GM12878 (cell line): ENCODE measurements around the gene EVI2B. TPM values are rescaled to one million over a fixed set of nuclear protein-coding genes. Genes with fewer than 3 reads are reported as not detected.
A peak's percentile ranks its signal among the peaks of the same experiment; 100 is the strongest.

ENCODE experiments used
- ATAC-seq: fragments of 200-7000 bp; cut with Tn5 transposase; 3 replicates; pipeline ENCODE4 v1.9.1; 2020; ENCODE audit warnings: mild to moderate bottlenecking, moderate library complexity
- BruUV-seq: library from RNA; stranded (reverse); fragments of 400-500 nt; replicated peaks from 2 replicates; lab custom pipeline; 2021; lab: Mats Ljungman, UMichigan
- CTCF ChIA-PET: fragments of 300-600 bp; sonication (Branson Sonifier 250); formaldehyde crosslinking; extraction: SDS; loops from one replicate; lab custom pipeline; 2021; ENCODE audit warnings: inconsistent platforms; lab: Yijun Ruan, JAX
- POLR2A ChIA-PET: fragments of 350-600 bp; formaldehyde crosslinking; extraction: SDS; loops from one replicate; lab custom pipeline; 2021; ENCODE audit warnings: inconsistent platforms; lab: Charles Lee
- RAD21 ChIA-PET: fragments of 300-600 bp; sonication (Branson Sonifier 250); formaldehyde crosslinking; loops from one replicate; lab custom pipeline; 2023; ENCODE audit warnings: antibody characterized with exemption; ENCODE audit not compliant: unreplicated experiment; lab: Charles Lee
- SMC1A ChIA-PET: fragments of 300-600 bp; sonication (Branson Sonifier 250); formaldehyde crosslinking; loops from one replicate; lab custom pipeline; 2023; ENCODE audit not compliant: unreplicated experiment, uncharacterized antibody; lab: Charles Lee
- DNase-seq: peaks from one replicate; pipeline ENCODE4 v3.0.0-alpha.2; 2011; ENCODE audit warnings: low read depth, low spot score
- FAIRE-seq: peaks from 3 replicates; lab custom pipeline; 2011; peaks lifted over from hg19 to GRCh38; lab: Jason Lieb, UNC
- H2AFZ ChIP-seq: 2 replicates; pipeline ENCODE4 v1.6.0; 2011; ENCODE audit warnings: low read depth, low read length, control low read depth; ENCODE audit not compliant: control insufficient read depth
- H3K27ac ChIP-seq: 2 replicates; pipeline ENCODE4 v1.5.1; 2011; ENCODE audit warnings: control low read depth; ENCODE audit not compliant: control insufficient read depth, insufficient read depth
- H3K27me3 ChIP-seq, 2 experiments: replicated peaks in 1 of 2; 2 replicates each; pipeline versions ENCODE4 v1.6.0 to v1.6.1; 2011; ENCODE audit warnings: low read length in 1 of 2; ENCODE audit not compliant: control insufficient read depth in 2 of 2, insufficient read depth in 2 of 2
- H3K36me3 ChIP-seq, 2 experiments: 2 replicates each; pipeline ENCODE4 v1.5.1; 2011; ENCODE audit warnings: low read length in 1 of 2; ENCODE audit not compliant: control insufficient read depth in 2 of 2, insufficient read depth in 2 of 2
- H3K4me1 ChIP-seq: 2 replicates; pipeline ENCODE4 v1.6.1; 2011; ENCODE audit warnings: mild to moderate bottlenecking, low read length, moderate library complexity, mixed read lengths; ENCODE audit not compliant: control insufficient read depth, insufficient read depth
- H3K4me2 ChIP-seq: 2 replicates; pipeline ENCODE4 v1.6.0; 2011; ENCODE audit warnings: control low read depth; ENCODE audit not compliant: control insufficient read depth, insufficient read depth
- H3K4me3 ChIP-seq: fragments of 200-600 bp; sonication (generic); 2 replicates; pipeline ENCODE4 v1.5.1; 2016
- H3K79me2 ChIP-seq: 2 replicates; pipeline ENCODE4 v1.6.0; 2011; ENCODE audit warnings: low read length; ENCODE audit not compliant: control insufficient read depth, insufficient read depth
- H3K9ac ChIP-seq: 2 replicates; pipeline ENCODE4 v1.8.0; 2011; ENCODE audit warnings: low read length, control low read depth, mixed read lengths; ENCODE audit not compliant: control insufficient read depth, insufficient read depth
- H3K9me3 ChIP-seq: replicated peaks from 3 replicates; pipeline ENCODE4 v1.5.1; 2011; ENCODE audit warnings: mild to moderate bottlenecking, low read length; ENCODE audit not compliant: control insufficient read depth, insufficient read depth
- H4K20me1 ChIP-seq: 2 replicates; pipeline ENCODE4 v1.6.0; 2011; ENCODE audit not compliant: control insufficient read depth, insufficient read depth
- ASH2L ChIP-seq: fragments of 300-600, 200-600 bp; sonication (generic); IDR thresholded peaks from 2 replicates; pipeline ENCODE4 v1.6.1; 2017; ENCODE audit warnings: low read depth, mild to moderate bottlenecking, borderline replicate concordance
- GABPA ChIP-seq: IDR thresholded peaks from 2 replicates; pipeline ENCODE4 v1.6.1; 2014; ENCODE audit warnings: antibody characterized with exemption, low read depth, mild to moderate bottlenecking, inconsistent platforms
- KAT2A ChIP-seq: conservative IDR thresholded peaks from 2 replicates; pipeline ENCODE4 v1.6.1; 2011; ENCODE audit warnings: low read depth, low read length; ENCODE audit not compliant: control insufficient read depth
- RFX5 ChIP-seq: IDR thresholded peaks from 2 replicates; pipeline ENCODE4 v1.6.1; 2011; ENCODE audit warnings: low read depth, low read length, improper control_type of control experiment
- SPI1 ChIP-seq: IDR thresholded peaks from 2 replicates; pipeline ENCODE4 v1.6.1; 2011; ENCODE audit warnings: low read depth, mild to moderate bottlenecking, low read length, moderate library complexity, borderline replicate concordance; ENCODE audit not compliant: insufficient read depth
- SUPT20H ChIP-seq: IDR thresholded peaks from 2 replicates; pipeline ENCODE4 v1.6.1; 2011; ENCODE audit warnings: low read depth, mild to moderate bottlenecking, low read length, moderate library complexity, borderline replicate concordance; ENCODE audit not compliant: control insufficient read depth
- WGBS: methylation state at CpG from one replicate; pipeline ENCODE4 v1.1.6; 2016; ENCODE audit warnings: low lambda C conversion rate; ENCODE audit not compliant: insufficient replicate concordance, insufficient coverage; ENCODE audit errors: missing lambda C conversion rate; 5-methylcytosine and 5-hydroxymethylcytosine counted together
- in situ Hi-C: fragments of 300-500 bp; cut with MboI; formaldehyde crosslinking; loops from 9 replicates; pipeline ENCODE4 v1.14.3; 2018; ENCODE audit warnings: mixed read lengths
- intact Hi-C: fragments of 100-400 bp; cut with micrococcal nuclease; formaldehyde crosslinking; loops from one replicate; pipeline ENCODE4 v1.14.2; 2022; ENCODE audit not compliant: unreplicated experiment
- polyA plus RNA-seq, 11 experiments: library from polyadenylated mRNA; depleted of rRNA in 4 of 11; unstranded in 6 of 11; stranded (reverse) in 5 of 11; fragments of >200 nt; fragmentation: Nextera tagmentation in 4 of 11; fragmentation: Illumina TruSeq in 1 of 11; extraction: Ambion mirVana in 4 of 11; extraction: Trizol in 1 of 11; gene quantifications; 1 replicate in 1 of 11; 2 replicates in 10 of 11; pipeline versions ENCODE4 v1.2.1 to v1.2.3, GENCODE V29; 2011 to 2016; ENCODE audit warnings: inconsistent platforms in 2 of 11, missing spikeins in 2 of 11, low read depth in 1 of 11
- total RNA-seq, 4 experiments: library from RNA; depleted of rRNA in 3 of 4; stranded (reverse); fragments of >200 nt in 3 of 4; fragmentation: Illumina TruSeq in 1 of 4; extraction: Trizol in 1 of 4; gene quantifications; 2 replicates each; pipeline versions ENCODE4 v1.2.1 to v1.2.3, GENCODE V29; 2013 to 2021
- TF ChIP-seq, protein P1 (sequence below): IDR thresholded peaks from 2 replicates; pipeline ENCODE4 v1.6.1; 2012; ENCODE audit warnings: mild to moderate bottlenecking, low read depth, low read length
- TF ChIP-seq, protein P2 (sequence below): fragments of 450-650 bp; IDR thresholded peaks from 2 replicates; pipeline ENCODE4 v1.6.1; 2017; ENCODE audit warnings: mild to moderate bottlenecking
- TF ChIP-seq, protein P3 (sequence below): IDR thresholded peaks from 2 replicates; pipeline ENCODE4 v1.6.1; 2012; ENCODE audit warnings: improper control_type of control experiment, low read depth, low read length; ENCODE audit not compliant: insufficient replicate concordance

The EVI2B gene
- total and polyA plus RNA-seq, 10 of the 15 experiments (the other 5 are each of a cell fraction or from before 2014, with no cell fraction given): 26.2 to 195 (median 52.0) TPM

DNA sequence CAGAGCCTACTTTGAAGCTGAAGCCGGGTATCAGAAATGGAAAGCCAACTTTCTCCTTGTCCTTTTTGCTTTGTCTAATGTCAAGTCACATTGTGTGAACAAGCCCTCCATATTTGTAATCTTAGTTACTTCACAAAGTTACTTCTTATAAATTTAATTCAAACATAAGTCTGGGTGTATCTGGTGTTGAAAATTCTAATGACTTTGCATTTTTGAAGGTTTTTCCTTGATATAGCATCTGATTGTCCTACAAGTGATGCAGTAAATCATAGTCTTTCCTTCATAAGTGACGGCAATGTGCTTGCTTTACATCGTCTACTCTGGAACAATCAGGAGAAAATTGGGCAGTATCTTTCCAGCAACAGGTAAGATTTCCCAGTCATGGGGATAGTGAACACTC is 53.7 kb downstream of the EVI2B start (continued):
- TF ChIP-seq, protein P1, sequence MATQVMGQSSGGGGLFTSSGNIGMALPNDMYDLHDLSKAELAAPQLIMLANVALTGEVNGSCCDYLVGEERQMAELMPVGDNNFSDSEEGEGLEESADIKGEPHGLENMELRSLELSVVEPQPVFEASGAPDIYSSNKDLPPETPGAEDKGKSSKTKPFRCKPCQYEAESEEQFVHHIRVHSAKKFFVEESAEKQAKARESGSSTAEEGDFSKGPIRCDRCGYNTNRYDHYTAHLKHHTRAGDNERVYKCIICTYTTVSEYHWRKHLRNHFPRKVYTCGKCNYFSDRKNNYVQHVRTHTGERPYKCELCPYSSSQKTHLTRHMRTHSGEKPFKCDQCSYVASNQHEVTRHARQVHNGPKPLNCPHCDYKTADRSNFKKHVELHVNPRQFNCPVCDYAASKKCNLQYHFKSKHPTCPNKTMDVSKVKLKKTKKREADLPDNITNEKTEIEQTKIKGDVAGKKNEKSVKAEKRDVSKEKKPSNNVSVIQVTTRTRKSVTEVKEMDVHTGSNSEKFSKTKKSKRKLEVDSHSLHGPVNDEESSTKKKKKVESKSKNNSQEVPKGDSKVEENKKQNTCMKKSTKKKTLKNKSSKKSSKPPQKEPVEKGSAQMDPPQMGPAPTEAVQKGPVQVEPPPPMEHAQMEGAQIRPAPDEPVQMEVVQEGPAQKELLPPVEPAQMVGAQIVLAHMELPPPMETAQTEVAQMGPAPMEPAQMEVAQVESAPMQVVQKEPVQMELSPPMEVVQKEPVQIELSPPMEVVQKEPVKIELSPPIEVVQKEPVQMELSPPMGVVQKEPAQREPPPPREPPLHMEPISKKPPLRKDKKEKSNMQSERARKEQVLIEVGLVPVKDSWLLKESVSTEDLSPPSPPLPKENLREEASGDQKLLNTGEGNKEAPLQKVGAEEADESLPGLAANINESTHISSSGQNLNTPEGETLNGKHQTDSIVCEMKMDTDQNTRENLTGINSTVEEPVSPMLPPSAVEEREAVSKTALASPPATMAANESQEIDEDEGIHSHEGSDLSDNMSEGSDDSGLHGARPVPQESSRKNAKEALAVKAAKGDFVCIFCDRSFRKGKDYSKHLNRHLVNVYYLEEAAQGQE: no peak
- TF ChIP-seq GABPA (no peak), ASH2L (no peak), SUPT20H (no peak)
- TF ChIP-seq, protein P2, sequence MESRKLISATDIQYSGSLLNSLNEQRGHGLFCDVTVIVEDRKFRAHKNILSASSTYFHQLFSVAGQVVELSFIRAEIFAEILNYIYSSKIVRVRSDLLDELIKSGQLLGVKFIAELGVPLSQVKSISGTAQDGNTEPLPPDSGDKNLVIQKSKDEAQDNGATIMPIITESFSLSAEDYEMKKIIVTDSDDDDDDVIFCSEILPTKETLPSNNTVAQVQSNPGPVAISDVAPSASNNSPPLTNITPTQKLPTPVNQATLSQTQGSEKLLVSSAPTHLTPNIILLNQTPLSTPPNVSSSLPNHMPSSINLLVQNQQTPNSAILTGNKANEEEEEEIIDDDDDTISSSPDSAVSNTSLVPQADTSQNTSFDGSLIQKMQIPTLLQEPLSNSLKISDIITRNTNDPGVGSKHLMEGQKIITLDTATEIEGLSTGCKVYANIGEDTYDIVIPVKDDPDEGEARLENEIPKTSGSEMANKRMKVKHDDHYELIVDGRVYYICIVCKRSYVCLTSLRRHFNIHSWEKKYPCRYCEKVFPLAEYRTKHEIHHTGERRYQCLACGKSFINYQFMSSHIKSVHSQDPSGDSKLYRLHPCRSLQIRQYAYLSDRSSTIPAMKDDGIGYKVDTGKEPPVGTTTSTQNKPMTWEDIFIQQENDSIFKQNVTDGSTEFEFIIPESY: no peak

DNA sequence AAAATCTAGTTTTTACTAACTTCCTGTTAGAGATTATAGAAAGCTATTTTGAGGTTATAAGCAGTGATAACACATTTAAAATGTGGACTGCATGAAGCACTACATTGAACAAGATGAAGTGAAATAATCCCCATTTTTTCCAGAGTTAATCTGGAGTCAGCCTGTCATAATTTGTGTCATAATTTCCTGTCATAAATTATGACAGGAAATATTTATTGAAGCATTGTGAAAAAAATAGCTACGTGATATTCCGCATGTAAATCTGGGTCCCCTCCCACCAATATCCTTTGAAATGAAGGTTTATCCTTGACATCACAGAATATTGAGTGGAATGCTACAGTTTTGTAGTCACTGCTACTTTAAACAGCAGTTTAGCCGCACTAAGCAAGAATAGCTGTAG is 56.9 kb downstream of the EVI2B start:
- in situ Hi-C loops: no loop called here
- intact Hi-C loops: no loop called here
- ChIA-PET CTCF (interaction anchor here (0.8 to 2.4 kb wide), 4 partner anchors 9 to 115 kb away, joined by 3 to 15 read pairs (median 6); no protein-coding TSS in a partner anchor), RAD21 (no interaction called here), SMC1A (interaction anchor here (0.6 to 1.5 kb wide), 11 partner anchors 8 to 618 kb away, joined by 3 to 4 read pairs (median 3); no protein-coding TSS in a partner anchor), POLR2A (interaction anchor here (0.6 kb wide), 1 partner anchor 60 kb away, joined by 3 read pairs; no protein-coding TSS in a partner anchor)
- no peak for FAIRE-seq
- TF ChIP-seq KAT2A (no peak), RFX5 (no peak), SPI1 (no peak), ASH2L (no peak)
- TF ChIP-seq, protein P3, sequence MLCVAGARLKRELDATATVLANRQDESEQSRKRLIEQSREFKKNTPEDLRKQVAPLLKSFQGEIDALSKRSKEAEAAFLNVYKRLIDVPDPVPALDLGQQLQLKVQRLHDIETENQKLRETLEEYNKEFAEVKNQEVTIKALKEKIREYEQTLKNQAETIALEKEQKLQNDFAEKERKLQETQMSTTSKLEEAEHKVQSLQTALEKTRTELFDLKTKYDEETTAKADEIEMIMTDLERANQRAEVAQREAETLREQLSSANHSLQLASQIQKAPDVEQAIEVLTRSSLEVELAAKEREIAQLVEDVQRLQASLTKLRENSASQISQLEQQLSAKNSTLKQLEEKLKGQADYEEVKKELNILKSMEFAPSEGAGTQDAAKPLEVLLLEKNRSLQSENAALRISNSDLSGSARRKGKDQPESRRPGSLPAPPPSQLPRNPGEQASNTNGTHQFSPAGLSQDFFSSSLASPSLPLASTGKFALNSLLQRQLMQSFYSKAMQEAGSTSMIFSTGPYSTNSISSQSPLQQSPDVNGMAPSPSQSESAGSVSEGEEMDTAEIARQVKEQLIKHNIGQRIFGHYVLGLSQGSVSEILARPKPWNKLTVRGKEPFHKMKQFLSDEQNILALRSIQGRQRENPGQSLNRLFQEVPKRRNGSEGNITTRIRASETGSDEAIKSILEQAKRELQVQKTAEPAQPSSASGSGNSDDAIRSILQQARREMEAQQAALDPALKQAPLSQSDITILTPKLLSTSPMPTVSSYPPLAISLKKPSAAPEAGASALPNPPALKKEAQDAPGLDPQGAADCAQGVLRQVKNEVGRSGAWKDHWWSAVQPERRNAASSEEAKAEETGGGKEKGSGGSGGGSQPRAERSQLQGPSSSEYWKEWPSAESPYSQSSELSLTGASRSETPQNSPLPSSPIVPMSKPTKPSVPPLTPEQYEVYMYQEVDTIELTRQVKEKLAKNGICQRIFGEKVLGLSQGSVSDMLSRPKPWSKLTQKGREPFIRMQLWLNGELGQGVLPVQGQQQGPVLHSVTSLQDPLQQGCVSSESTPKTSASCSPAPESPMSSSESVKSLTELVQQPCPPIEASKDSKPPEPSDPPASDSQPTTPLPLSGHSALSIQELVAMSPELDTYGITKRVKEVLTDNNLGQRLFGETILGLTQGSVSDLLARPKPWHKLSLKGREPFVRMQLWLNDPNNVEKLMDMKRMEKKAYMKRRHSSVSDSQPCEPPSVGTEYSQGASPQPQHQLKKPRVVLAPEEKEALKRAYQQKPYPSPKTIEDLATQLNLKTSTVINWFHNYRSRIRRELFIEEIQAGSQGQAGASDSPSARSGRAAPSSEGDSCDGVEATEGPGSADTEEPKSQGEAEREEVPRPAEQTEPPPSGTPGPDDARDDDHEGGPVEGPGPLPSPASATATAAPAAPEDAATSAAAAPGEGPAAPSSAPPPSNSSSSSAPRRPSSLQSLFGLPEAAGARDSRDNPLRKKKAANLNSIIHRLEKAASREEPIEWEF: no peak
- Histone ChIP-seq H3K27ac (0 out of 2 replicates have a peak overlapping the region, but pooled peaks have one; percentile 22), H3K36me3 (no peaks in the 10 kb centered on the region), H3K9me3 (no peaks in the 10 kb centered on the region), H3K27me3 (no peaks in the 10 kb centered on the region), H3K79me2 (no peaks in the 10 kb centered on the region), H3K4me1 (peaks cover 16% of the 10 kb centered on the region; the same call in 1 of the 2 replicates), H3K4me2 (no peak overlapping the region; the same call in 1 of the 2 replicates), H4K20me1 (no peaks in the 10 kb centered on the region), H3K9ac (no peak overlapping the region), H3K4me3 (no peak overlapping the region), H2AFZ (no peak overlapping the region)
- ATAC-seq: no peak
- BruUV-seq: no TSS peak
- no peak for DNase-seq
- 88% methylated on average over 3 of the region's 3 CpGs for WGBS
